NCI-H1417 (cell line): ENCODE measurements around the gene RUVBL2.
"Not testable (repeated sequence)": the region's sequence is repeated elsewhere in the genome, so short reads cannot be mapped to it uniquely, and the experiment has no call there.

Experiments
- DNase-seq, 3 experiments: peaks; one replicate each; lab custom pipeline; 2025; lab: John Stamatoyannopoulos, UW

RUVBL2 gene

GRCh38 chr19:49018388-49019241 is 24.9 kb downstream of the RUVBL2 start:
- DNase-seq, result peak in 1 of 3 experiments; percentile 47

- peak; percentile 38 to 87 (median 63) for DNase-seq
These were observed 25.7 kb downstream of the RUVBL2 start for GRCh38 chr19:49019242-49019932.

- peak in 1 of 3 experiments; percentile 17 for DNase-seq
These were observed 26.7 kb downstream of the RUVBL2 start for GRCh38 chr19:49020342-49020741.

GRCh38 chr19:49020931-49021895 is 27.5 kb downstream of the RUVBL2 start:
- DNase-seq, result peak in 1 of 3 experiments; percentile 26

- DNase-seq, result no peak
These were observed 28.4 kb downstream of the RUVBL2 start for GRCh38 chr19:49022116-49022515.

GRCh38 chr19:49024233-49024632 is 30.5 kb downstream of the RUVBL2 start, which contains the start of gene CGB3:
Gene CGB3 (minus strand): TSS chr19:49024333. CDS start chr19:49023971, 362 bp downstream.
- not testable (repeated sequence) for DNase-seq

GRCh38 chr19:49025088-49025487 is 31.4 kb downstream of the RUVBL2 start:
- not testable (repeated sequence) for DNase-seq

- DNase-seq, result not testable (repeated sequence)
These were observed 31.9 kb downstream of the RUVBL2 start for GRCh38 chr19:49025599-49025998.

GRCh38 chr19:49028686-49029085 is 35.0 kb downstream of the RUVBL2 start:
- not testable (repeated sequence) for DNase-seq

- DNase-seq, result not testable (repeated sequence)
These were observed 36.1 kb downstream of the RUVBL2 start for GRCh38 chr19:49029749-49030148.

- not testable (repeated sequence) for DNase-seq
These were observed 36.6 kb downstream of the RUVBL2 start for GRCh38 chr19:49030323-49030722.

- DNase-seq, result not testable (repeated sequence)
These were observed 38.1 kb downstream of the RUVBL2 start, which contains the start of gene CGB2 for GRCh38 chr19:49031642-49032301. Gene CGB2 (plus strand): TSS chr19:49031890. CDS start chr19:49032096, 206 bp downstream.

- DNase-seq, result not testable (repeated sequence)
These were observed 43.1 kb downstream of the RUVBL2 start, which contains the start of gene CGB1 for GRCh38 chr19:49036815-49037214. Gene CGB1 (minus strand): TSS chr19:49036895. CDS start chr19:49036711, 184 bp downstream.

- not testable (repeated sequence) for DNase-seq
These were observed 44.4 kb downstream of the RUVBL2 start for GRCh38 chr19:49038111-49038510.

GRCh38 chr19:49038557-49039276 is 45.0 kb downstream of the RUVBL2 start:
- not testable (repeated sequence) for DNase-seq

GRCh38 chr19:49039736-49040135 is 46.0 kb downstream of the RUVBL2 start:
- DNase-seq, result not testable (repeated sequence)

GRCh38 chr19:49042177-49042576 is 48.5 kb downstream of the RUVBL2 start:
- no peak for DNase-seq

- DNase-seq, result not testable (repeated sequence)
These were observed 49.0 kb downstream of the RUVBL2 start for GRCh38 chr19:49042666-49043065.

- not testable (repeated sequence) for DNase-seq
These were observed 49.9 kb downstream of the RUVBL2 start, which contains the start of gene CGB5 for GRCh38 chr19:49043548-49043947. Gene CGB5 (plus strand): TSS chr19:49043848. CDS start chr19:49044210, 362 bp downstream.

- DNase-seq, result not testable (repeated sequence)
These were observed 55.3 kb downstream of the RUVBL2 start, which contains the start of gene CGB8 for GRCh38 chr19:49049011-49049410. Gene CGB8 (minus strand): TSS chr19:49049111. CDS start chr19:49048739, 372 bp downstream.
